ENCODE measurements around the gene PLEKHH3. TPM values are rescaled to one million over a fixed set of nuclear protein-coding genes. Genes with fewer than 3 reads are reported as not detected.

The PLEKHH3 gene
- total RNA-seq, 3 donors from 2014 or later (not counting 1 experiment from before 2014, with no cell fraction given) = 0.14 to 1.8 (median 0.26) TPM

DNA sequence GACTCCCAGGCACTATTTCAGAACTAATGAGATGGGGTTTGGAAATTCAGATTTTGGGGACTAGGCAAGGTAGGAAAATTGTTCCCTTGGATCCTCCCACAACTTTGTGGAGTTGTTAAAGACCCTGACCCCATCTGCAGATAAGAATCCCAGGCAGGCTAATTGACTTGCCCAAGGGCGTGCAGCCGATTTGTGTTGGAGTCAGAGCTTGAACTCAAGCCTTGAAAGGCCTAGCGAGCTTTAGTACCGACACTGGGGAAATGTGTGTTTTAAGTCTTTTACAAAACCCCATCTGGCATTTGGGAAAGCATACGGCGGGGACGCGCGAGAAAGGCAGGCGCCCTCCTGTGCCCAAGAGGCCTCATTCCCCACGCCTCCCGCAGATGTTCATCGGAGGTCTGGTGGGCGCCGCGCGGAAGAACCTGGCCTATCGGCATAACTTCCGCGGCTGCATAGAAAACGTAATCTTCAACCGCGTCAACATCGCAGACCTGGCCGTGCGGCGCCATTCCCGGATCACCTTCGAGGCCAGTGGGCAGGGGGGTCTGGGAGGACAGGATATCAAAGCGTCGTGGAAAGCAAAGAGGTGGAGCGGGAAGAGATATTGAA, 9.8 kb upstream of the PLEKHH3 start:
- no peaks in the 10 kb centered on the region for H3K9me3 Mint-ChIP-seq
- Histone ChIP-seq H3K27me3 (ENCODE audit: control insufficient read depth, insufficient read depth, low read length) (peaks cover 18% of the 10 kb centered on the region), H3K36me3 (ENCODE audit: control insufficient read depth, insufficient read depth, low read length) (no peaks in the 10 kb centered on the region), H3K27ac (ENCODE audit: low read length) (no peak overlapping the region), H3K4me3 (ENCODE audit: low read length) (no peak overlapping the region), H3K4me1 (ENCODE audit: control insufficient read depth, insufficient read depth, low read length) (peaks cover 22% of the 10 kb centered on the region), H3K9me3 (ENCODE audit: control insufficient read depth, insufficient read depth, low read length) (no peaks in the 10 kb centered on the region)
- peaks cover 10 to 19% of the 10 kb centered on the region in 2 donors for H3K4me1 Mint-ChIP-seq
- intact Hi-C loops (cut with micrococcal nuclease) = no loop called here
- H3K27me3 Mint-ChIP-seq (ENCODE audit: low read depth in 2 of 2) = peaks cover 26 to 32% of the 10 kb centered on the region in 2 donors
- no peak overlapping the region for H3K4me3 Mint-ChIP-seq
- 88% methylated on average over 32 of the region's 32 CpGs for WGBS (ENCODE audit: insufficient coverage)
- TF ChIP-seq, protein P1, sequence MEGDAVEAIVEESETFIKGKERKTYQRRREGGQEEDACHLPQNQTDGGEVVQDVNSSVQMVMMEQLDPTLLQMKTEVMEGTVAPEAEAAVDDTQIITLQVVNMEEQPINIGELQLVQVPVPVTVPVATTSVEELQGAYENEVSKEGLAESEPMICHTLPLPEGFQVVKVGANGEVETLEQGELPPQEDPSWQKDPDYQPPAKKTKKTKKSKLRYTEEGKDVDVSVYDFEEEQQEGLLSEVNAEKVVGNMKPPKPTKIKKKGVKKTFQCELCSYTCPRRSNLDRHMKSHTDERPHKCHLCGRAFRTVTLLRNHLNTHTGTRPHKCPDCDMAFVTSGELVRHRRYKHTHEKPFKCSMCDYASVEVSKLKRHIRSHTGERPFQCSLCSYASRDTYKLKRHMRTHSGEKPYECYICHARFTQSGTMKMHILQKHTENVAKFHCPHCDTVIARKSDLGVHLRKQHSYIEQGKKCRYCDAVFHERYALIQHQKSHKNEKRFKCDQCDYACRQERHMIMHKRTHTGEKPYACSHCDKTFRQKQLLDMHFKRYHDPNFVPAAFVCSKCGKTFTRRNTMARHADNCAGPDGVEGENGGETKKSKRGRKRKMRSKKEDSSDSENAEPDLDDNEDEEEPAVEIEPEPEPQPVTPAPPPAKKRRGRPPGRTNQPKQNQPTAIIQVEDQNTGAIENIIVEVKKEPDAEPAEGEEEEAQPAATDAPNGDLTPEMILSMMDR (IDR thresholded peaks at IDR 0.05) = no peak
- DNase-seq = no peak
- no peaks in the 10 kb centered on the region for H3K36me3 Mint-ChIP-seq
- H3K27ac Mint-ChIP-seq = no peak overlapping the region
- no peak for ATAC-seq

DNA sequence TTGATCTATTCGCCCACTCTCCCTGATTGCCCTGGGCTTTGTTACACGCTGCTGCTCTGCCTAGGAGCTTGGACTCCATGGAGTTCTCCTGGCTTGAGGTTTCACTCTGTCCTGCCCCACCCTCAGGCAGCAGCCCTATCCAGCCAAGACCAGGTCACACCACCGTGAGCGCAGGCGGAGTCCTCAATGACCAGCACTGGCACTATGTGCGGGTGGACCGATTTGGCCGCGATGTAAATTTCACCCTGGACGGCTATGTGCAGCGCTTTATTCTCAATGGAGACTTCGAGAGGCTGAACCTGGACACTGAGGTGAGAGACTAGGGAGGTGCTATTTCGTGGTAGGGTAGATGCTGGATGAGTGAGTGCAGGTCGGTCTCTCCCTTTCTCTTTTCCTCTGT, 9.0 kb upstream of the PLEKHH3 start:
- H3K36me3 ChIP-seq (ENCODE audit: control insufficient read depth, insufficient read depth, low read length) = no peaks in the 10 kb centered on the region
- no peaks in the 10 kb centered on the region for H3K9me3 Mint-ChIP-seq
- H3K4me1 ChIP-seq (ENCODE audit: control insufficient read depth, insufficient read depth, low read length) = peaks cover 27% of the 10 kb centered on the region
- H3K27me3 Mint-ChIP-seq (ENCODE audit: low read depth in 2 of 2) = peaks cover 30 to 37% of the 10 kb centered on the region in 2 donors
- DNase-seq (no peak), ATAC-seq (no peak)
- H3K27ac Mint-ChIP-seq = no peak overlapping the region
- no peak overlapping the region for H3K4me3 Mint-ChIP-seq
- intact Hi-C loops (cut with micrococcal nuclease) = no loop called here
- TF ChIP-seq, protein P1 (IDR thresholded peaks at IDR 0.05) = no peak
- H3K27me3 ChIP-seq (ENCODE audit: control insufficient read depth, insufficient read depth, low read length) = peaks cover 23% of the 10 kb centered on the region
- no peaks in the 10 kb centered on the region for H3K9me3 ChIP-seq (ENCODE audit: control insufficient read depth, insufficient read depth, low read length)
- 91% methylated on average over 14 of the region's 14 CpGs for WGBS (ENCODE audit: insufficient coverage)
- peaks cover 10 to 24% of the 10 kb centered on the region in 2 donors for H3K4me1 Mint-ChIP-seq
- H3K36me3 Mint-ChIP-seq = no peaks in the 10 kb centered on the region
- H3K4me3 ChIP-seq (ENCODE audit: low read length) = no peak overlapping the region
- H3K27ac ChIP-seq (ENCODE audit: low read length) = no peak overlapping the region

DNA sequence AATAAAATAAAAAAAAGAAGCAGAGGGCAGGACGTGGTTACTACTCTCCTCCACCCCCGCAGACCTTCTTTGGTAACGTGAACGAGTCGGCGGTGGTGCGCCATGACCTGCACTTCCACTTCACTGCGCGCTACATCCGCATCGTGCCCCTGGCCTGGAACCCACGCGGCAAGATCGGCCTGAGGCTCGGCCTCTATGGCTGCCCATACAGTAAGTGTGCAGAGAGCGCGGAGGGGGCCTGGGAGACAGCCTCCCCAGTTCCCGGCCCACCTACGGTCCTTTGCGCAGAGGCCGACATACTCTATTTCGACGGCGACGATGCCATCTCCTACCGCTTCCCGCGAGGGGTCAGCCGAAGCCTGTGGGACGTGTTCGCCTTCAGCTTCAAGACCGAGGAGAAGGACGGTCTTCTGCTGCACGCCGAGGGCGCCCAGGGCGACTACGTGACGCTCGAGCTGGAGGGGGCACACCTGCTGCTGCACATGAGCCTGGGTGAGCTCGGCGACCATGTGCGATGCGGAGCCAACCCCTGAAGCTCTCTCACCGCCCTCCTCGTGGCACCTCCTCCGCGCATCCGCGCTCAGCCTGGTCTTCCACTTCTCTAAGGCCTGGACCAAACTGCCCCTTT, 8.2 kb upstream of the PLEKHH3 start:
- H3K36me3 Mint-ChIP-seq = no peaks in the 10 kb centered on the region
- TF ChIP-seq, protein P1 (IDR thresholded peaks at IDR 0.05) = no peak
- DNase-seq (no peak), ATAC-seq (no peak)
- 92% methylated on average over 50 of the region's 50 CpGs for WGBS (ENCODE audit: insufficient coverage)
- no peak overlapping the region for H3K4me3 Mint-ChIP-seq
- intact Hi-C loops (cut with micrococcal nuclease) = no loop called here
- Histone ChIP-seq H3K9me3 (ENCODE audit: control insufficient read depth, insufficient read depth, low read length) (no peaks in the 10 kb centered on the region), H3K4me1 (ENCODE audit: control insufficient read depth, insufficient read depth, low read length) (peaks cover 34% of the 10 kb centered on the region), H3K36me3 (ENCODE audit: control insufficient read depth, insufficient read depth, low read length) (no peaks in the 10 kb centered on the region), H3K27ac (ENCODE audit: low read length) (no peak overlapping the region), H3K27me3 (ENCODE audit: control insufficient read depth, insufficient read depth, low read length) (peaks cover 26% of the 10 kb centered on the region), H3K4me3 (ENCODE audit: low read length) (no peak overlapping the region)
- peaks cover 31 to 37% of the 10 kb centered on the region in 2 donors for H3K27me3 Mint-ChIP-seq (ENCODE audit: low read depth in 2 of 2)
- H3K9me3 Mint-ChIP-seq = no peaks in the 10 kb centered on the region
- H3K4me1 Mint-ChIP-seq = peaks cover 11 to 31% of the 10 kb centered on the region in 2 donors
- H3K27ac Mint-ChIP-seq = no peak overlapping the region
